ENCODE measurements around the gene TMC6.

The TMC6 gene

GRCh38 chr17:78121801-78122215, 6.7 kb downstream of the TMC6 start:
- Histone ChIP-seq H3K36me3 (replicated peaks) (peaks cover 4% of the 10 kb centered on the region), H3K27me3 (replicated peaks) (no peaks in the 10 kb centered on the region), H3K27ac (no peak overlapping the region), H3K4me3 (ENCODE audit: low read depth, low read length) (no peak overlapping the region)
- no peak for DNase-seq
- in situ Hi-C loops (cut with HindIII; ENCODE audit: low pct_ligation_motif_present, low sequenced_read_pairs) = no loop called here
- TF ChIP-seq CTCF (IDR thresholded peaks at IDR 0.05; ENCODE audit: low read depth, low read length, missing control alignments) = no peak

GRCh38 chr17:78120971-78121800, 7.4 kb downstream of the TMC6 start:
- in situ Hi-C loops (cut with HindIII; ENCODE audit: low pct_ligation_motif_present, low sequenced_read_pairs) = no loop called here
- no peak for TF ChIP-seq CTCF (IDR thresholded peaks at IDR 0.05; ENCODE audit: low read depth, low read length, missing control alignments)
- no peak for DNase-seq
- Histone ChIP-seq H3K27me3 (replicated peaks) (no peaks in the 10 kb centered on the region), H3K36me3 (replicated peaks) (peaks cover 4% of the 10 kb centered on the region), H3K27ac (no peak overlapping the region), H3K4me3 (ENCODE audit: low read depth, low read length) (no peak overlapping the region)

- Histone ChIP-seq H3K36me3 (replicated peaks) (peaks cover 4% of the 10 kb centered on the region), H3K4me3 (ENCODE audit: low read depth, low read length) (no peak overlapping the region), H3K27me3 (replicated peaks) (no peaks in the 10 kb centered on the region), H3K27ac (no peak overlapping the region)
- DNase-seq = no peak
- in situ Hi-C loops (cut with HindIII; ENCODE audit: low pct_ligation_motif_present, low sequenced_read_pairs) = no loop called here
- TF ChIP-seq CTCF (IDR thresholded peaks at IDR 0.05; ENCODE audit: low read depth, low read length, missing control alignments) = no peak
These were observed 8.0 kb downstream of the TMC6 start for GRCh38 chr17:78120537-78120936.

- no peak overlapping the region for H3K4me3 ChIP-seq (ENCODE audit: low read depth, low read length)
- H3K27ac ChIP-seq = no peak overlapping the region
- H3K27me3 ChIP-seq (replicated peaks) = no peaks in the 10 kb centered on the region
- DNase-seq = no peak
- in situ Hi-C loops (cut with HindIII; ENCODE audit: low pct_ligation_motif_present, low sequenced_read_pairs) = no loop called here
- TF ChIP-seq CTCF (IDR thresholded peaks at IDR 0.05; ENCODE audit: low read depth, low read length, missing control alignments) = no peak
- peaks cover 4% of the 10 kb centered on the region for H3K36me3 ChIP-seq (replicated peaks)
These were observed 9.7 kb downstream of the TMC6 start for GRCh38 chr17:78118801-78119241.

GRCh38 chr17:78117027-78117981, 11.3 kb downstream of the TMC6 start:
- no peak for DNase-seq
- no peak overlapping the region for H3K27ac ChIP-seq
- in situ Hi-C loops (cut with HindIII; ENCODE audit: low pct_ligation_motif_present, low sequenced_read_pairs) = no loop called here
- no peaks in the 10 kb centered on the region for H3K36me3 ChIP-seq (replicated peaks)
- H3K27me3 ChIP-seq (replicated peaks) = no peaks in the 10 kb centered on the region
- H3K4me3 ChIP-seq (ENCODE audit: low read depth, low read length) = no peak overlapping the region
- peak; percentile 33 for TF ChIP-seq CTCF (IDR thresholded peaks at IDR 0.05; ENCODE audit: low read depth, low read length, missing control alignments)
